ENCODE results near the gene ZNF366.

ZNF366 gene

DNA sequence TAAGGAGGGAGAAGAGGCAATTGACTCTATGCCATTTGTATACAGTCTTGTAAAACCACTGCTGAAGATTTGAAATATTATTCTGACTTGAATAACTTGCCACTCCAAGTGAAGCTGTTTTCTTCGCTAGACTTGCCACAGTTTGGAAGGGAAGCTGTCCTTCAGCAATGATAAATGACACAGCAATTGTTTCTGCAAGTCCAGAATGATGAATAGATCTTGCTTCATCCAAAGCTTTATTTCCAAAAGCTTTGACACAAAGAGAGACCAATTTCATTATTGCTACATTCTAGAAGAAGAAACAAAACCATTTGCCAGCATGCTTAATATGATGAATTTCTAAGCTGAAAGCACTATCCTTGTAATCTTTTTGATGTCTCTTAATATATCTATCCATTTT is 73.7 kb downstream of the ZNF366 start:
- Histone ChIP-seq H3K36me3 (no peaks in the 10 kb centered on the region), H3K9me3 (no peaks in the 10 kb centered on the region), H3K4me3 (no peak overlapping the region), H3K27ac (peak overlapping the region; percentile 88 to 91), H3K4me1 (peaks cover 0 to 69% (median 38%) of the 10 kb centered on the region in 4 donors), H3K27me3 (no peaks in the 10 kb centered on the region)
- intact Hi-C loops (cut with DNase I; ENCODE audit: low total_unique reads) = no loop called here
- TF ChIP-seq, protein P1, sequence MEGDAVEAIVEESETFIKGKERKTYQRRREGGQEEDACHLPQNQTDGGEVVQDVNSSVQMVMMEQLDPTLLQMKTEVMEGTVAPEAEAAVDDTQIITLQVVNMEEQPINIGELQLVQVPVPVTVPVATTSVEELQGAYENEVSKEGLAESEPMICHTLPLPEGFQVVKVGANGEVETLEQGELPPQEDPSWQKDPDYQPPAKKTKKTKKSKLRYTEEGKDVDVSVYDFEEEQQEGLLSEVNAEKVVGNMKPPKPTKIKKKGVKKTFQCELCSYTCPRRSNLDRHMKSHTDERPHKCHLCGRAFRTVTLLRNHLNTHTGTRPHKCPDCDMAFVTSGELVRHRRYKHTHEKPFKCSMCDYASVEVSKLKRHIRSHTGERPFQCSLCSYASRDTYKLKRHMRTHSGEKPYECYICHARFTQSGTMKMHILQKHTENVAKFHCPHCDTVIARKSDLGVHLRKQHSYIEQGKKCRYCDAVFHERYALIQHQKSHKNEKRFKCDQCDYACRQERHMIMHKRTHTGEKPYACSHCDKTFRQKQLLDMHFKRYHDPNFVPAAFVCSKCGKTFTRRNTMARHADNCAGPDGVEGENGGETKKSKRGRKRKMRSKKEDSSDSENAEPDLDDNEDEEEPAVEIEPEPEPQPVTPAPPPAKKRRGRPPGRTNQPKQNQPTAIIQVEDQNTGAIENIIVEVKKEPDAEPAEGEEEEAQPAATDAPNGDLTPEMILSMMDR (IDR thresholded peaks at IDR 0.05) = no peak
- DNase-seq = no peak

DNA sequence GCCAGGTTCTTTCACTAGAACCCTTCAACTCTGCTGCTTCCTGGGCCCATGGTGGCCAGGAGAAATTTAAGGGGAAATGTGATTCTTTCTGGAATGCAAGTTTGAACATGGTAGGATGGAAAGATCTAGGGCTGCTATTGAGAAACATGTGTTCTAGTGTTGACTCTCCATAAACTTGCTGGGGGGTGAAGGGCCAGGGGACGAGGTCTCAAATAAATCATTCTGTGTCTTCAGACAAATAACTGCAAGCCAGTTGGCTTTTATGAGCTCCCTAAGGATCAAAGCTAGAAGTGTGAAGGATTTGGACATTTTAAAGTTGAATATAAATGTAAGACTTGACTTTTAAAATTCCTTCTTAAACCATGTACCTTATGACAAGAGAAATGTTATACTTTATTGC is 78.5 kb downstream of the ZNF366 start:
- H3K9me3 ChIP-seq = no peaks in the 10 kb centered on the region
- H3K4me3 ChIP-seq = no peak overlapping the region
- H3K36me3 ChIP-seq = no peaks in the 10 kb centered on the region
- no peak for DNase-seq
- TF ChIP-seq, protein P1 (IDR thresholded peaks at IDR 0.05) = no peak
- intact Hi-C loops (cut with DNase I; ENCODE audit: low total_unique reads) = no loop called here
- H3K4me1 ChIP-seq = peaks cover 0 to 62% (median 30%) of the 10 kb centered on the region in 4 donors
- peak overlapping the region; percentile 68 to 72 for H3K27ac ChIP-seq
- H3K27me3 ChIP-seq = no peaks in the 10 kb centered on the region

DNA sequence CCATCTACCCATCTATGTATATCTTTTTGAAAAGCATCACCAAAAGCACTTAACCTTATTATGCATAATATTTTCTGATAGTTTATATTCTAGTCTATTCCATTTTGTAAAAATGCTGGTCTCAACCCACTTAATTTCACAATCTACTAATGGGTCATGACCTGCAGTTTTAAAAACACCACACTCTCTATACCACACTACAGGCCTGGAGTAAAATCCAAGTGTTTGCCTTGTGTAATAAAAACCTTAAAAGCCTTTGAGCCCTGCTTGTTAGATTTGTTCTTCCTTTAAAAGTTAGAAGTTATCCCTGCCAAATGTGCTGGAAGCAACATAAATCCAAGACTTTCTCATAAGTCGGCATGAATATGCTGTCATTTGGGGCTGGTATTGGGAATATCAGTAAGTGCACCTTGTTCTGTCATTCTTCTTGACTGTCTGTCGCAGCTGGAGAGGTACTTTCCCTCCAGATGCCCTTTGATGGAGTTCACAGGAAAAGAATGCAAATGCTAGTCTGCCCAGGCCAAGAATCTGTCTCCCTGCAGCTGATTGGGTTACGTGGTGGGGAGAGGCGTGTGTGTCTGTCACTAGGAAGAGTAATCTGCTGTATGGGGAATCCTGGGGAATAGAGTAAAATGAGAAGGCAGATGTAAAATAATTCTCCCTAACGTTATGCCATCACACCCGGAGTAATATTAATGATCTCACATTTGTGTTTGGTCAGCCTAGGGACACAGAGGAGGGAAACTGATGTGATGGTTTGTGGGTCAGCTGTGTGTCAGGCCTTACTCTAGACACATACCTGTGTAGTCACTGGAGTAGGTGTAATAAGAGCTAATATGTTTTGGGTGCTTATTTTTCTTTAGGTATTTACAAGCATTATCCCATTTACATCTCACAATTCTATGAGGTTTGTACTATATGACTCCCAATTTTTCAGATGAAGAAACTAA is 79.4 kb downstream of the ZNF366 start:
- Histone ChIP-seq H3K4me3 (no peak overlapping the region), H3K4me1 (peaks cover 0 to 53% (median 22%) of the 10 kb centered on the region in 4 donors), H3K27ac (peak overlapping the region; percentile 68 to 72), H3K36me3 (no peaks in the 10 kb centered on the region), H3K27me3 (no peaks in the 10 kb centered on the region), H3K9me3 (no peaks in the 10 kb centered on the region)
- intact Hi-C loops (cut with DNase I; ENCODE audit: low total_unique reads) = no loop called here
- DNase-seq = no peak
- TF ChIP-seq, protein P1 (IDR thresholded peaks at IDR 0.05) = no peak

DNA sequence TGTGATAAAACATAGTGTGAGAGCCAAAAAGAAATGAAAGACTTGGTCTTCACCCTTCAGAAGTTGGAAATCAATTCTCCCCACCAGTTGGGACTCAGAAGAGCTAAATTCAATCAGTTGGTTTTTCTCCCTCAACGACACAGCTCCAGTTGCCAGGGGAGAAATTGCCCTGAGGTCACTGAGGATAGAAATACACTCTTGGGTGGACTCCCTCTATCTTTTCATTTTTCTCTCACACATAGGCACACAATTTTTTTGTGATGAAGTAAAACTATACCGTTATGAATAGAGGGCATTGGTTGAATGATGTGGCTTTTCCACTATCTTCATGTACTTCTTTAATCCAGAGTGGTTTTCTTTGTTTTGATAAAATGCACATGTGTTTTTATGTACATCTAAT is 80.2 kb downstream of the ZNF366 start:
- no peaks in the 10 kb centered on the region for H3K27me3 ChIP-seq
- peaks cover 0 to 45% (median 17%) of the 10 kb centered on the region in 4 donors for H3K4me1 ChIP-seq
- no peaks in the 10 kb centered on the region for H3K9me3 ChIP-seq
- peak overlapping the region; percentile 68 to 72 for H3K27ac ChIP-seq
- no peak overlapping the region for H3K4me3 ChIP-seq
- intact Hi-C loops (cut with DNase I; ENCODE audit: low total_unique reads) = no loop called here
- DNase-seq = no peak
- TF ChIP-seq, protein P1 (IDR thresholded peaks at IDR 0.05) = no peak
- no peaks in the 10 kb centered on the region for H3K36me3 ChIP-seq

DNA sequence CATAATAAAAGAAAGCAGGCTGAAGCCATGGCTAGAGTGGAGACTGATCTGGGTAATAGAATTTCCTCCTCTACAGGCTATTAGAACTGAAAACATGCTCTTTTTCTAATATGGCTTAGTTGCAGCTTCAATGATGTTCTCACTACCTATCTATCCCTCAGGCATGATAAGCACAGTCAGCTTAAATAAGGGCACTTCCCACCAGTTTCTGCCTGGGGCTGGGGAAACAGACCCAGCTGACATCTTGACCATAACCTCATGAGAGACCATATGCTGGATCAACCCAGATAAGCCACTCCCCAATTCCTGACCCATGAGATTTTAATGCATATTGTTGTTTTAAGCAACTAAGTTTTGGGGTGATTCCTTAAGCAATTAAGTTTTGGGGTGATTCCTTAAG is 81.2 kb downstream of the ZNF366 start:
- H3K27me3 ChIP-seq = no peaks in the 10 kb centered on the region
- H3K36me3 ChIP-seq = no peaks in the 10 kb centered on the region
- intact Hi-C loops (cut with DNase I; ENCODE audit: low total_unique reads) = no loop called here
- H3K9me3 ChIP-seq = no peaks in the 10 kb centered on the region
- DNase-seq = no peak
- no peak overlapping the region for H3K4me3 ChIP-seq
- TF ChIP-seq, protein P1 (IDR thresholded peaks at IDR 0.05) = no peak
- peaks cover 0 to 44% (median 17%) of the 10 kb centered on the region in 4 donors for H3K4me1 ChIP-seq
- H3K27ac ChIP-seq = peak overlapping the region; percentile 68 to 72
